Kasumi-1 (cell line): Measurements from ENCODE around the gene FUT8.
"Not testable (repeated sequence)": the region's sequence is repeated elsewhere in the genome, so short reads cannot be mapped to it uniquely, and the experiment has no call there.

Experiments used
- DNase-seq, 2 experiments: peaks; one replicate each; lab custom pipeline; 2025; lab: John Stamatoyannopoulos, UW

The FUT8 gene

DNA sequence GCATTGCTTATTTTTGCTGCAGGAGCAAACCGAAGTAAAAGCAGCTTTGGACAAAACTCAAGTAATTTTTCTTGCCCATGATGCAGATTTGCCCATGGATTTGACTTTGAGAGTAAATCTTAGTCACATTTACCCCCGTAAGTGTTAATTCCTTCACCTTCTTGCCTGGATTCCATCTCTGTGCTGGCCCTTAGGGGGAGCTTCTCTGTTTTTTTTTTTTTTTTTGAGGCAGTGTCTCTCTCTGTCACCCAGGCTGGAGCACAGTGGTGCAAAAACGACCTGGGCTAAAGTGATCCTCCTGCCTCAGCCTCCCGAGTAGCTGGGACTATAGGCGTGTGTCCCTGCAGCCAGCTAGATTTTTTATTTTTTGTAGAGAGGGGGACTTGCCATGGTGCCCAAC, 210.2 kb downstream of the FUT8 start:
- no peak for DNase-seq

DNA sequence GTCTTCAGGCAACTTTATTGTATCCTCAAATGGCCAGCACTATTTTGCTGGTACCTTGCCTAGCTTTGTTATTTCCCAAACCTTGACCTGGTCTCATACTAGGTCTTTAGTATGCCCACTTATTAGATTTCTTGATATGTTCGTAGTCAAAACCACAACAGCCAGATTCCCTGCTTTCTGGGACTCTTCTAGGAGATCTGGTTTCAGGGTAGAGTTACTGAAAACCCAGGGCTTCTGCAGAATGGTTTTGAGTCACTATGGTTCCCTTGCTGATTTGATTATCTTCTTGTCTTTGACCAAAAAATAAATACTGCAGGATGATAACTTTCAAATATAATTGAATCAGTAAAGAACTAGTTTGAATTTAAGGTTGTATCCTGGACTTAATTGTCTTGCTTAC, 211.2 kb downstream of the FUT8 start:
- DNase-seq: no peak

DNA sequence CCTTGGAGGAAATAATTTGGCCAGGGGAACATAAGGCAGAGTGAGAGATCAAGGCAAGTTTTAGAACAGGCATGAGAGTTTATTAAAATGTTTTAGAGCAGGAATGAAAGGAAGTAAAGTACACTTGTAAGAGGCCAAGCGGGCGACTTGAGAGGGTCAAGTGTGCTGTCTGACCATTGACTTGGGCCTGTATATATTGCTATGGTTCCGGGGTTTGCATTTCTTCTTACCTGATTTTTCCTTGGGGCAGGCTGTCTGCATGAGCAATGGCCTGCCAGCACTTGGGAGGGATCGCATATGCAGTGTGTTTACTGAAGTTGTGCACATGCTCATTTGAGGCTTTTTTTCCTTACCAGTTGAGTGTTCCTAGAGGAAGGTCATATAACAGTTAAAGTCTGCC, 214.8 kb downstream of the FUT8 start:
- no peak for DNase-seq

DNA sequence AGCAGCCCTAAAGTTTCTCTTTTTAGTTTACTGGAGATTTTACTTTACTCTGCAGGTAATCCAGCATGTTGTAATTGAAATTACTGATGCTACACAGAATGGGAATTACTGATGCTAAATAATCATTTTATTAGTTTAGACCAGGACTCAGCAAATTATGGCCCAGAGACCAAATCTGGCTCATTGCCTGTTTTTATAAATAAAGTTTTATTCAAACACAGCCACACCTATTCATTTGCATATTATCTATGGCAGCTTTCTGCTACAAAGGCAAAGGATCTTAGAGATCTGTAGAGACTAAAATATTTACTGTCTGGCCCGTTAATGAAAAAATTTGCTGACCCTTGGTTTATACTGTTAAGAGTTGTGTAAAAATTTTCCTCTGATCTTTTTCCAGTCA, 216.1 kb downstream of the FUT8 start:
- no peak for DNase-seq

DNA sequence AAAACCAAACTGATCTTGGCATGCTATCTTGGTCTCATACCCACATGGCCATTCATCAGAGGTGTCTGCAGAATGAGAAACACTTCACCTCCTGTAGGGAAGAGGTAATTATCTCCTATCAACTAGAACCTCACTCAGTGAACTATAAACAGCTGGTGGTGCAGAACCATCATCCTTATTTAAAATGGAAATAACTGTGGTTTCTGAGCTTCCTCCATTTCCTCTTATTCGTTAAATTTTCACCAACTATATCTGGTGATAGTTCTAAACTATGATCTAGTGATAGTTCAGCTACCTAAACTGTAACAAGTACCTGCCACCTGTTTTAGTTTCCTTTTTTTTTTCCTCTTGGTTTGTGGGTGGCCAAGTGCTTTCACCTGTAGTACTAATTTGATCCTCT, 218.5 kb downstream of the FUT8 start:
- peak; percentile 43 to 53 for DNase-seq

DNA sequence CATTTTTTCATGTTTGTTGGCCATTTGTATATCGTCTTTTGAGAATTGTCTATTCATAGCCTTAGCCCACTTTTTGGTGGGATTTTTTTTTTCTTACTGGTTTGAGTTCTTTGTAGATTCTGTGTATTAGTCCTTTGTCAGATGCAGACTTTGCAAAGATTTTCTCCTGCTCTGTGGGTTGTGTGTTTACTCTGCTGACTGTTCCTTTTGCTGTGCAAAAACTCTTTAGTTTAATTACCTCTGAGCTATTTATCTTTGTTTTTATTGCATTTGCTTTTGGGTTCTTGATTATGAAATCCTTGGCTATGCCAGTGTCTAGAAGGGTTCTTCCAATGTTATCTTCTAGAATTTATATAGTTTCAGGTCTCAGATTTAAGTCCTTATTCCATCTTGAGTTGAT, 220.0 kb downstream of the FUT8 start:
- DNase-seq: no peak

DNA sequence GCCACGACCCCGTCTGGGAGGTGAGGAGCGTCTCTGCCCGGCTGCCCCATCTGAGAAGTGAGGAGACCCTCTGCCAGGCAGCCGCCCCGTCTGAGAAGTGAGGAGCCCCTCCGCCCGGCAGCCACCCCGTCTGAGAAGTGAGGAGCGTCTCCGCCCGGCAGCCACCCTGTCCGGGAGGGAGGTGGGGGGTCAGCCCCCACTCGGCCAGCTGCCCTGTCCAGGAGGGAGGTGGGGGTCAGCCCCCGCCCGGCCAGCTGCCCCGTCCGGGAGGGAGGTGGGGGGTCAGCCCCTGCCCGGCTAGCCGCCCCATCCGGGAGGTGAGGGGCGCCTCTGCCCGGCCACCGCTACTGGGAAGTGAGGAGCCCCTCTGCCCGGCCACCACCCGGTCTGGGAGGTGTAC, 221.1 kb downstream of the FUT8 start:
- DNase-seq: not testable (repeated sequence)

DNA sequence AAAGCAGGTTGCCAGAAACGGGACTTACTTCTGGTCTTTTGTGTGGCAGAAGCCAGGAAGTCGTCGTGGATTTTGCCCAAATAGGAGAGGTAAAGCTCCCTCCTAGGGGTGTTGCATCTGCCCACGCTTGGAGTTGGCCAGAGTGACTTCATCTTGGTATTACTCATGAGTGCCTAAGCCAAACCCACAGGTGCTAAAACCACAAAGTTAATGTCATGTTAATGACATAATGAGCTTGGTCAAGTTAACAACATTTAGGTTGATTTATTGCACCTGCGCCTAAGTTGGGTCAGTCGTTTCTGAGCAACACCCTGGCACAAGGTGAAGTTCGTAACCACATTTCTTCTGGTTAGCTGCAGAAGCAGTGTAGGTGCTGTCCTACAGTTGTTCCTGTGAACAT, 225.2 kb downstream of the FUT8 start:
- DNase-seq: no peak

DNA sequence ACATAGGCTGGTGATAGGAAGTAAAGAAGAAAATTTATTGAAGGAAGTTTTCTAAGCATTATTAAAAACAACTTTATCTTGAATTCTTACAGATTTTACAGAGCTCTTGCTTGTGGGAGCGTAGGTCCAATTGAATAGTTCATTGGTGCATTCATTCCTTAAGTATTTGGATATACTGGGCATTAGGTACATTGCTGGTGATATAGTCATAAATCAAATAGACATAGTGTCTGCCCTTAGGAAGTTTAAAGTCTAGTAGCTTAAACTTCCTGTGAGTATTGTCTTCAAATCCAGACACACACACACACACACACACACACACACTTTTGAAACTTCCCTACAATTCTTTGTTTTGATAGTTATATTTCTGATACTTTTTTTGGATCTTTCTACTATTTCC, 226.7 kb downstream of the FUT8 start:
- no peak for DNase-seq

DNA sequence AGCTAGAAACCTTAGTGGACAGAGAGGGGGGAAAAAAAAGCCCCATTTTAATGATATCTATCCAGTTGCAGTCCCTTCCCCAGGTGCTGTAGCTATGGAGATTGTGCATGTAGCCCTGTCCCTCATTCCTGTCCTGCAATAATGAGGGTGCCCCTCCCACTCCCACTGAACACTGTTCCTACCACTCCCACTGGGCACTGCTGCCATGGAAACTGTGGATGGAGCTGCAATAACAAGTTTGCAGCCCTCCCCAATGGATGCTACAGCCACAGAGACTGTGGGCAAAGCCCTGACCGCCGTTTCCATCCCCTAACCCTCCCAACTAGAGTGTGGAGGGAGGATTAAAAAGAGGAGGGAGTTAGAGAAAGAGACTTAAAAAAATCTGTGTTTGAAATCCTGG, 238.3 kb downstream of the FUT8 start:
- DNase-seq: no peak

DNA sequence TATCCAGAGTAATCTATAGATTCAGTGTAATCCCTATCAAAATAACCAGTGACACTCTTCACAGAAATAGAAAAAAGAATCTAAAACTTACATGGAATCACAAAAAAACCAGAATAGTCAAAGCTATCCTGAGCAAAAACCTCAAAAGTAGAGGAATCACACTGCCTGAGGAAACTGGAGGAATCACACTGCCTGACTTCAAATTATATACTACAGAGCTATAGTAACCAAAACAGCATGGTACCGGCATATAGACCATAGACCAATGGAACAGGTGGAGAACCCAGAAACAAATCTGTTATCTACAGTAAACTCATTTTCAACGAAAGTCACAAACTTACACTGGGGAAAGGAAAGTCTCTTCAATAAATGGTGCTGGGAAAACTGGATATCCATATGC, 244.0 kb downstream of the FUT8 start:
- DNase-seq: no peak

DNA sequence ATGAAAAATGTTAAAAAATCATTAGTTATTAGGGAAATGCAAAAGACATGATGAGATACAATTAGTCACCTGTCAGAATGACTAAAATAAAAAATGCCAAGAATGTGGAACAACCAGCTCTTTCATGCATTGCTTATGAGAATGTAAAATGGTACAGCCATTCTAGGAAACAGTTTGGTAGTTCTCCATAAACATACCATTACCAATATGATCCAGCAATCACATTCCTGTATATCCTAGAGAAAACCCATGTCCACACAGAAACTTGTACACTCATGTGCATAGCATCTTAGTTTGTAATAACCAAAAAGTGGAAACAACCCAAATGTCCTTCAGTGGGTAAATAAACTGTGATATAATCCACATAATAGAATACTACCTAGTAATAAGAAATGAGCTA, 245.7 kb downstream of the FUT8 start:
- no peak for DNase-seq

DNA sequence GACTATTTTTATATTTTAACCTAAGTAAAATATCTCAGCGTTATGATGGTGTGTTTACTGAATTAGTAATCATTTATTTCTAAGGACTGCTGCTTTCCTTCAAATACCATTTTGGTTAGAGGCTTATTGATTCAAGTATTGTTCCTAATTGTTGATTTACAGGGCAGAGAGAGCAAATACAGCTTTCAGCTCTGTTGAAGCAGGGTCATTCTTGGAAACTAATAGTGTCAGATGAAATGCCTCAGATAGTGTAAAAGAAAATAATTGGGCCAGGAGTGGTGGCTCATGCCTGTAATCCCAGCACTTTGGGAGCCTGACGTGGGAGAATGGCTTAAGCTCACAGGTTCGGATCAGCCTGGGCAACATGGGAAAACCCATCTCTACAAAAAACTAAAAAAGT, 249.3 kb downstream of the FUT8 start:
- no peak for DNase-seq

DNA sequence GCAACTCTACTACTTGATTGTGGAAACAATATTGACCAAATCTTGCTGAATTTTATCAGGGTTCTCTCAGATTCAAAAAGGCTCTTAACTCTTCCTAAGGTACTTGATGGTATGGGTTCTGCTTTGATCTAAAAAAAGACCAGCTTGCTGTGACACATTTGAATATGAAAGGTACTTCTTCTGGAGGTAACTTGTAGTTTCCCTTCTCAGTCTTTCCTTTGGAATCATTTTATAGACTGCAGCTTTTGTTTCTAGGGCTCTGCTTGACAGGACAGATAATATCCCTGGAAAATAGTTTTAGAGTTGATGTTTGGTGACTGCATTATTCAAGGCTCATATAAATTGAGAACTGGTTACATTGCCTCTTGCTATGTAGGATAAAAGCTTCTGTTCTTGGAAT, 251.9 kb downstream of the FUT8 start:
- no peak for DNase-seq

DNA sequence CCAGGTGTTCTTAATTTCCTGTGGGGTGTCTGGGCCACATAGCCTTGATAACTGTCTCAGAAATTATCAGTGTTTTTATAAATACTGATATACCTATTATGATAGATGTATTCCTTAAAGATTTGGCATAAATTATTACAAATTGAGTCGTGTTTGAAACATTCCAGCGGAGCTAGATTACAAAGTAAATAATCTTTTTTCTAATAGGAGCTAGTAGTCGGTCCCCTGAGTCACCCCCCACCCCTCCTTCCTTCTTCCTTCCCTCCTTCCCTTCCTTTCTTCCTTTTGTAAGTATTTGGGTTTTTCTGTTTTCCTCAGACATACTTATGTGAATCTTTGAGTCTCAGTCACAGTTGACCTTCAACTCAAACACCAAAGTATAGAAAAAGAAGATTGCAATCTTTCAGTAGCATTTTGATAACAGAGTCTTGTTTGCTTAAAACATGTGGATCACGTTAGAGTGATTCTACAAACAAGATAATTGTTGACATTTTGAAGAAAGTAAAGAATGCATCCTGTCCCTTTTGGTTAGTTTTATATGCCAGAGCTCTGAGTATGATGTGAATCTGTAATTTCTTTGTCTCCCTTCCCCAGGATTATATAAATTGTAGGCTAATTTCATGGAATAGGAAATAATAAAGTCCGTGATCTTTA, 264.0 kb downstream of the FUT8 start:
- no peak for DNase-seq

DNA sequence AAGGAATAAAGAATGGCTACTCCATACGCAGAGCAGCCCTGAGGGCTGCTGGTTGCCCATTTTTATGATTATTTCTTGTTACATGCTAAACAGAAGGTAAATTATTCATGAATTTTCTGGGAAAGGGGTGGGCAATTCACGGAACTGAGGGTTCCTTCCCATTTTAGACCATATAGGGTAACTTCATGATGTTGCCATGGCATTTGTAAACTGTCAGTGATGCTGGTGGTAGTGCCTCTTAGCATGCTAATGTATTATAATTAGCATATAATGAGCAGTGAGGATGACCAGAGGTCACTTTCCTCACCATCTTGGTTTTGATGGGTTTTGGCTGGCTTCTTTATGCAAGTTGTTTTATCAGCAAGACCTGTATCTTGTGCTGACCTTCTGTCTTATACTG, 273.0 kb downstream of the FUT8 start:
- no peak for DNase-seq

DNA sequence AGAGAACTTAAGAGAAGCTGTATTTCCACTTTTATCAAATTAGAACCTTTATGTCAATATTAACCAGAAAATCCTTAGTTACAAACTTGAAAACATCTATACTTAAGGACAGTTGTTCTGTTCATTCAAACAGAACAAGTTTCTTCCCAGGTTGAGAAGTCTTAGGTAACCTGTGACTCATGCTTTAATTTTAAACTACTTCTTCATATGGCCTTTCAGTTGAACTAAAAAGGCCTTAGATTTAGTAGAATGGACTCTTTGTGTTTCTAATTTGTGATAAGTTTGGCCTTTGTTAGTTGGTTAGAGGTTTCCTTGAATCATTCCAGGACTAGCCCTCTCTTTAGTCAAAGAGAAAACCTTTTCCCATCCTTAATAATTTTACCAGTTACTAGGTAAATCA, 274.2 kb downstream of the FUT8 start:
- no peak for DNase-seq

DNA sequence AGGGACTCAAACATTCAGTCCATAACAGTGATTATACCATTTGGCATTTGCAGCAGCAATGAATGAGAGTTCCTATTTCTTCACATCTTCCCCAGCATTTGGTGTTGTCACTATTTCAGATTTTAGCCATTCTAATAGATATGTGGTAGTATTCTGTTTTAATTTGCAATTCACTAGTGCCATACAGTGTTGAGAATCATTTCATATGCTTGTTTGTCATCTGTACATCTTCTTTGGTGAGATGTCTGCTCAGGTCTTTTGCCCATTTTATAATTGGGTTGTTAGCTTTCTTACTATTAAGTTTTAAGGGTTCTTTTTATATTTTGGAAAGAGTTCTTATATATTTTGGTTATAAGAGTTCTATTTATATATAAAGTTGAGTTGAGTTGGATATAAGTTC, 276.5 kb downstream of the FUT8 start:
- DNase-seq: no peak

DNA sequence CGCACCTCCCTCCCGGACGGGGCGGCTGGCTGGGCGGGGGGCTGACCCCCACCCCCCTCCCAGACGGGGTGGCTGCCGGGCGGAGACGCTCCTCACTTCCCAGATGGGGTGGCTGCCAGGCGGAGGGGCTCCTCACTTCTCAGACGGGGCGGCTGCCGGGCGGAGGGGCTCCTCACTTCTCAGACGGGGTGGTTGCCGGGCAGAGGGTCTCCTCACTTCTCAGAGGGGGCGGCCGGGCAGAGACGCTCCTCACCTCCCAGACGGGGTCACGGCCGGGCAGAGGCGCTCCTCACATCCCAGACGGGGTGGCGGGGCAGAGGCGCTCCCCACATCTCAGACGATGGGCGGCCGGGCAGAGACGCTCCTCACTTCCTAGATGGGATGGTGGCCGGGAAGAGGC, 280.0 kb downstream of the FUT8 start:
- not testable (repeated sequence) for DNase-seq

DNA sequence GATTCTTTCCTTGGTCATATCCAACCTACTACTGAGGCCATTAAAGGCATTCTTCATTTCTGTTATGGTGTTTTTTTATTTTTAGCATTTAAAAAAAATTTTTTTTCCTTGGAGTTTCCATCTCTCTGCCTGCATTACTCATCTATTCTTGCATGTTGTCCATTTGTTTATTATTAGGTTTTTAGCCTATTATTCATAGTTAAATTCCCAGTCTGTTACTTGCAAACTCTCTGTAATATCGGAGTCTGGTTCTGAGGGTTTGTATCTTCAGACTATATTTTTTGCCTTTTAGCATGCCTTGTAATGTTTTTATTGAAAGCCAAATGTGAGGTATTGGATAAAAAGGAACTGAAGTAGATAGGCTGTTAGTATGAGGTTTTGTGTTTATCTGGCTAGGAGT, 284.3 kb downstream of the FUT8 start:
- no peak for DNase-seq

DNA sequence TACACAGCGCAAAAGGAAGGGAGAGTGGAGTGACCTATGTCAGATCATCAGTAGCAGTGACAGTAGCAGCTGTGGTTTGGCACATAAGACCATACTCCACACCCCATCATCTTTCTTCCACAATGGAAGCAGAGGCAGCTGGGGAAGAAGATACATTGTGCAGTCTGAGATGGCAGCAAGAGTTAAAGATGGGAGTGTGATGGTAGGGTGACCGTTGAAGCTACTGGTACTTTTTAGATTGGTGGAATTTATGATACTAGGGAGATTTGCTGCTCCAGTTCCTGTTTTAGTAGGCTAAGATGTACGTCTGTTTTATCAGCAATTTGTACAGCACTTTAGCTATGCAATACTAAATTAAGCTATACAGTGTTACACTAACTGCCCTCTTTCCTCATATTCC, 291.0 kb downstream of the FUT8 start:
- no peak for DNase-seq

DNA sequence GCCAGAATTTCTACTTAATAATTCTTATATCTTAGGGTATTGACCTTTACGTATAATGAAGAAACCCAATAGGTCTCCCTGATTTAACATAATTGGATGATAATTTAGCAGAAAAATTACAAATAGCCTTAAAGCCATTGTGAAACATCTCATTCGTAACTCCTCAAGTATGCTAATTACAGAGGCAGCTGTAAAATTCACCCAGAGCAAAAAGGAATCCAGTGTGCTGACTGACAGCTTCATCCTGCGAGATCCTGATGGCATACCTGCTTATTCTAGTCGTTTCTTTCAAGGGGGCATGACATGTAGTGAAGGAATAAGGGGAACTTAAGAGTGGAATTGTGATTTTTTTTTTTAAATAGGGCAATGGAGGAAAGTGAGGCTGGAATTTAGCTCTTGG, 291.5 kb downstream of the FUT8 start:
- no peak for DNase-seq

DNA sequence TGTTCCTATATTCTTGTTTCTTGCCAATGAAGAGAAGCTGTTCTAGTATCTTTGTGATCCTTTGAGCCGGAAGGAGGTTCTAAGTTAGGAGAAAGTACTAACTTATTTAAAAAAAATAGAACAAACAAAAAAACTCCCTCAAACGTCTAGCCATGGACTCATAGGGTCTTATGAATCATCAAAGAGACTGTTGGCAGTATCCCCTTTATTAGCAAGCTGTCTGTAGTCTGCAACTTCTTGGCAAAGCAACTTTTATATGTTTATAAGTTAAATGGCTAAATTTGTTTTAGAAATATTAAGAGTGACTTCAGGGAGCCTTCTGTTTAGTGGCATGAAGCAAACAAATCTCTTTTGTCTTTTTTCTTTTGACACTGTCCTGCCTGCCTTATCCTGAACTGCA, 291.9 kb downstream of the FUT8 start:
- no peak for DNase-seq

DNA sequence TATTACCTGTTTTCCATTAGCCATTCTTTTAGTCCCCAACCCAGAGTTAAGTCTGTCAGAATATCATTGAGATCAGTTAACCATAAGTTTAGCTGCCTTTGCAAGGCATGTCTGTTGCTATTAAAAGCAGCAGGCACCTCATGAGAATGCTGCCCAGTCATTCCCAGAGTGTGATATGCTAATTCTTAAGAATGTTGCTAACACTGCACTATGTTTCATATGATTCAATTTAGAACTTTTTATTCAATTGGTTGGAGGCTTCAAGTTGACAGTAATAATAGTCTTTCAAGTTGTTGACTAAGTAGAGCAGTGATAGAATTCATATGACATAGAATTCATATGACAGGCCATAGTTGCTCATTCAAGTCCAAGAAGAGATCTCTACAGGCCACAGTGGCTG, 292.3 kb downstream of the FUT8 start:
- DNase-seq: no peak

DNA sequence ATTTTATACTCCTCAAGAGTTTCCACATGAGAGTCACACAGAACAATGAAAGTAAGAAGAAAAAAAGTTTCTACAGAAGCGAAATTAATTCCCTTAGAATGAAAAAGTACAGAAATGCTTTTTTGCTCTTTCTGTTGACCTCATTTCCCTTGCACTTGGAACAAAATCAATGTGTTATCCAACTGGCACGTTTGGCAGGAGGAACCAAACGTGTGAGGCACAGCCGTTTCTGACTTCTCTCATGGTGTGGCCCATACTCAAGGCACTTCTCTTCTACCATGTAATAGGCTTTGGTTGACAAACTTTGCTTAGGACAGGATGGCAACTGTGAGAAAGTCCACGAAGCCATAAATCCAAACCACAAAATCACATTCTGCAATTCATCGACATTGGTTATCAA, 297.0 kb downstream of the FUT8 start:
- no peak for DNase-seq
